Panc1 (cell line): ENCODE data around the gene ADAM12. TPM values are rescaled to one million over a fixed set of nuclear protein-coding genes. Genes with fewer than 3 reads are reported as not detected.

Source experiments
- ATAC-seq: fragments of 200-7000 bp; cut with Tn5 transposase; 2 replicates; pipeline ENCODE4 v1.9.1; 2020; ENCODE audit warnings: mild to moderate bottlenecking, moderate library complexity
- BruUV-seq: library from RNA; stranded (reverse); fragments of 400-500 nt; replicated peaks from 2 replicates; lab custom pipeline; 2021; lab: Mats Ljungman, UMichigan
- CTCF ChIA-PET: fragments of 300-600 bp; sonication (Branson Sonifier 250); formaldehyde crosslinking; loops from one replicate; lab custom pipeline; 2022; ENCODE audit warnings: antibody characterized with exemption; lab: Charles Lee
- POLR2A ChIA-PET: fragments of 300-600 bp; sonication (Branson Sonifier 250); formaldehyde crosslinking; loops from one replicate; lab custom pipeline; 2022; ENCODE audit warnings: antibody characterized with exemption; lab: Charles Lee
- DNase-seq: peaks from one replicate; pipeline ENCODE4 v3.0.0-alpha.2; 2010; ENCODE audit warnings: low read depth, low spot score
- H3K27ac ChIP-seq: 2 replicates; pipeline ENCODE4 v1.5.1; 2011; ENCODE audit warnings: mild to moderate bottlenecking, low read length, inconsistent platforms
- H3K27me3 ChIP-seq: fragments of 200-500 bp; sonication (Bioruptor generic); 2 replicates; pipeline ENCODE4 v1.6.0; 2014; ENCODE audit warnings: low read length, inconsistent platforms; ENCODE audit not compliant: control insufficient read depth, insufficient read depth
- H3K36me3 ChIP-seq: fragments of 200-500 bp; sonication (Bioruptor generic); 2 replicates; pipeline ENCODE4 v1.5.1; 2014; ENCODE audit warnings: inconsistent platforms, mild to moderate bottlenecking, low read length, moderate library complexity; ENCODE audit not compliant: control insufficient read depth, insufficient read depth
- H3K4me1 ChIP-seq: 2 replicates; pipeline ENCODE4 v1.5.1; 2011; ENCODE audit warnings: inconsistent platforms, mild to moderate bottlenecking, low read length, moderate library complexity; ENCODE audit not compliant: control insufficient read depth, insufficient read depth
- H3K4me3 ChIP-seq, 2 experiments: 2 replicates each; pipeline ENCODE4 v1.5.1; 2011 to 2012; ENCODE audit warnings: low read depth in 2 of 2, low read length in 2 of 2, mild to moderate bottlenecking in 2 of 2, inconsistent platforms in 1 of 2, moderate library complexity in 1 of 2
- H3K9me3 ChIP-seq: fragments of 200-500 bp; sonication (Bioruptor generic); 2 replicates; pipeline ENCODE4 v1.5.1; 2014; ENCODE audit warnings: low read depth, mild to moderate bottlenecking, inconsistent platforms, low read length, moderate library complexity; ENCODE audit not compliant: control insufficient read depth, insufficient read depth
- POLR2AphosphoS5 ChIP-seq: IDR thresholded peaks from 2 replicates; pipeline ENCODE4 v1.6.1; 2012; ENCODE audit warnings: mild to moderate bottlenecking, low read depth, low read length, moderate library complexity
- SIN3A ChIP-seq: IDR thresholded peaks from 2 replicates; pipeline ENCODE4 v1.6.1; 2012; ENCODE audit warnings: low read depth, mild to moderate bottlenecking, low read length, moderate library complexity, borderline replicate concordance; ENCODE audit not compliant: insufficient read depth
- TCF7L2 ChIP-seq: IDR thresholded peaks from 2 replicates; pipeline ENCODE4 v1.6.1; 2011; ENCODE audit warnings: mild to moderate bottlenecking, low read depth, low read length, inconsistent platforms
- in situ Hi-C: cut with HindIII; loops from 2 replicates; pipeline ENCODE4 v1.10.0; 2016; ENCODE audit warnings: low sequenced_read_pairs, low pct_unique_long_range_greater_than_20kb
- intact Hi-C: fragments of 100-400 bp; cut with micrococcal nuclease; formaldehyde crosslinking; loops from one replicate; pipeline ENCODE4 v1.10.0; 2022; ENCODE audit not compliant: unreplicated experiment
- total RNA-seq: library from RNA; stranded (reverse); gene quantifications from one replicate; pipeline ENCODE4 v1.2.1, GENCODE V29; 2021; ENCODE audit not compliant: unreplicated experiment
- TF ChIP-seq, protein P1 (sequence below), 2 experiments: IDR thresholded peaks; 2 replicates each; pipeline ENCODE4 v1.6.1; 2011 to 2012; ENCODE audit warnings: low read depth in 2 of 2, control low read depth in 1 of 2, low read length in 1 of 2, mild to moderate bottlenecking in 1 of 2, moderate library complexity in 1 of 2; ENCODE audit not compliant: insufficient read depth in 1 of 2
- TF ChIP-seq, protein P2 (sequence below): fragments of 450-650 bp; IDR thresholded peaks from 2 replicates; pipeline ENCODE4 v1.5.1; 2017; ENCODE audit warnings: mild to moderate bottlenecking

Gene ADAM12
- total RNA-seq, 1 experiment from 2014 or later, result 0.10 TPM

DNA sequence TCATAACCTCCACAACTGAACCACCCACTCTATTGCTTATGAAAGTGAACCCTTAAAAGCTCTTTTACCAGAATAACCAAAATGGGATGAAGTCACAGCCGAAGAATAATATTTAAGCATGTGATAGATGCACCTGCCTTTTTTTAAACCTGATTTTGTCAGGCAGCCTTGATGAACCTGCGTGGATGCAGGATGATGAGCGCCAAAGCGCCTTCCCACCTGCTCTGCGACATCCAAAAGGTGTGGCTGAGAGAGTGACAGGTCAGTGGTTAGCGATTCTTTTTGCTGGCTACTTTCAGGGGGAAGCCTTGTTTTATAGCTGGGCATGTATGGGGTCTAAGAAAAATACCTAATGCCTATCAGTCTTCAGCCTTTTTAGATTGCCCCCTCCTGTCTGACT, 334.1 kb downstream of the ADAM12 start:
- Histone ChIP-seq H3K36me3 (no peaks in the 10 kb centered on the region), H3K27ac (no peak overlapping the region), H3K27me3 (no peaks in the 10 kb centered on the region), H3K4me3 (no peak overlapping the region), H3K4me1 (peaks cover 2% of the 10 kb centered on the region), H3K9me3 (no peaks in the 10 kb centered on the region)
- DNase-seq (no peak), ATAC-seq (no peak)
- no TSS peak for BruUV-seq
- ChIA-PET CTCF (no interaction called here), POLR2A (no interaction called here)
- intact Hi-C loops, result no loop called here
- in situ Hi-C loops, result no loop called here
- TF ChIP-seq TCF7L2 (no peak), SIN3A (no peak), POLR2AphosphoS5 (no peak)
- TF ChIP-seq, protein P1, sequence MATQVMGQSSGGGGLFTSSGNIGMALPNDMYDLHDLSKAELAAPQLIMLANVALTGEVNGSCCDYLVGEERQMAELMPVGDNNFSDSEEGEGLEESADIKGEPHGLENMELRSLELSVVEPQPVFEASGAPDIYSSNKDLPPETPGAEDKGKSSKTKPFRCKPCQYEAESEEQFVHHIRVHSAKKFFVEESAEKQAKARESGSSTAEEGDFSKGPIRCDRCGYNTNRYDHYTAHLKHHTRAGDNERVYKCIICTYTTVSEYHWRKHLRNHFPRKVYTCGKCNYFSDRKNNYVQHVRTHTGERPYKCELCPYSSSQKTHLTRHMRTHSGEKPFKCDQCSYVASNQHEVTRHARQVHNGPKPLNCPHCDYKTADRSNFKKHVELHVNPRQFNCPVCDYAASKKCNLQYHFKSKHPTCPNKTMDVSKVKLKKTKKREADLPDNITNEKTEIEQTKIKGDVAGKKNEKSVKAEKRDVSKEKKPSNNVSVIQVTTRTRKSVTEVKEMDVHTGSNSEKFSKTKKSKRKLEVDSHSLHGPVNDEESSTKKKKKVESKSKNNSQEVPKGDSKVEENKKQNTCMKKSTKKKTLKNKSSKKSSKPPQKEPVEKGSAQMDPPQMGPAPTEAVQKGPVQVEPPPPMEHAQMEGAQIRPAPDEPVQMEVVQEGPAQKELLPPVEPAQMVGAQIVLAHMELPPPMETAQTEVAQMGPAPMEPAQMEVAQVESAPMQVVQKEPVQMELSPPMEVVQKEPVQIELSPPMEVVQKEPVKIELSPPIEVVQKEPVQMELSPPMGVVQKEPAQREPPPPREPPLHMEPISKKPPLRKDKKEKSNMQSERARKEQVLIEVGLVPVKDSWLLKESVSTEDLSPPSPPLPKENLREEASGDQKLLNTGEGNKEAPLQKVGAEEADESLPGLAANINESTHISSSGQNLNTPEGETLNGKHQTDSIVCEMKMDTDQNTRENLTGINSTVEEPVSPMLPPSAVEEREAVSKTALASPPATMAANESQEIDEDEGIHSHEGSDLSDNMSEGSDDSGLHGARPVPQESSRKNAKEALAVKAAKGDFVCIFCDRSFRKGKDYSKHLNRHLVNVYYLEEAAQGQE (IDR thresholded peaks at IDR 0.05; ENCODE audit: insufficient read depth in 1 of 2, low read depth in 2 of 2, low read length in 1 of 2), result no peak
- TF ChIP-seq, protein P2, sequence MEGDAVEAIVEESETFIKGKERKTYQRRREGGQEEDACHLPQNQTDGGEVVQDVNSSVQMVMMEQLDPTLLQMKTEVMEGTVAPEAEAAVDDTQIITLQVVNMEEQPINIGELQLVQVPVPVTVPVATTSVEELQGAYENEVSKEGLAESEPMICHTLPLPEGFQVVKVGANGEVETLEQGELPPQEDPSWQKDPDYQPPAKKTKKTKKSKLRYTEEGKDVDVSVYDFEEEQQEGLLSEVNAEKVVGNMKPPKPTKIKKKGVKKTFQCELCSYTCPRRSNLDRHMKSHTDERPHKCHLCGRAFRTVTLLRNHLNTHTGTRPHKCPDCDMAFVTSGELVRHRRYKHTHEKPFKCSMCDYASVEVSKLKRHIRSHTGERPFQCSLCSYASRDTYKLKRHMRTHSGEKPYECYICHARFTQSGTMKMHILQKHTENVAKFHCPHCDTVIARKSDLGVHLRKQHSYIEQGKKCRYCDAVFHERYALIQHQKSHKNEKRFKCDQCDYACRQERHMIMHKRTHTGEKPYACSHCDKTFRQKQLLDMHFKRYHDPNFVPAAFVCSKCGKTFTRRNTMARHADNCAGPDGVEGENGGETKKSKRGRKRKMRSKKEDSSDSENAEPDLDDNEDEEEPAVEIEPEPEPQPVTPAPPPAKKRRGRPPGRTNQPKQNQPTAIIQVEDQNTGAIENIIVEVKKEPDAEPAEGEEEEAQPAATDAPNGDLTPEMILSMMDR, result no peak

DNA sequence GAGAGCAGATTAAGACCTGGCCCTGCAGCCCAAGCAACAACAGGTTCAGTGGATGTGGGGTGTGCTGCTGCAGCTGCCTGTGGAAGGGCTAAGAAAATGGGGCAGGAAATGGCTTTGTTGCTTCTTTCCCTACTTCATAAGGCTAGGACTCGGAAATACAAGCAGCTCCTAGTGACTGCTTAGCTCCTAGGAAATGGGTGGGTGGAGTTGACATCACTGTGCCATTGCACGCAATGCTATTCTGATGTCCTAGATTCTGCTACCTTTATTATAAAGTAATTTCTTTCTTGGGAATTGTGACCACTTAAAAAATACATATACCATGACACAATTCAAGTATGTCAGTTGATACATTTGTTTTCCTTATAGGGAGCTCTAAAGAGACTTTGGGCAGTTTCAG, 336.1 kb downstream of the ADAM12 start:
- POLR2A ChIA-PET, result no interaction called here
- BruUV-seq, result no TSS peak
- DNase-seq, result no peak
- no peak overlapping the region for H3K4me3 ChIP-seq
- no peaks in the 10 kb centered on the region for H3K27me3 ChIP-seq
- H3K27ac ChIP-seq, result no peak overlapping the region
- no peaks in the 10 kb centered on the region for H3K9me3 ChIP-seq
- ATAC-seq, result no peak
- CTCF ChIA-PET, result no interaction called here
- in situ Hi-C loops, result no loop called here
- TF ChIP-seq SIN3A (no peak), TCF7L2 (no peak), POLR2AphosphoS5 (no peak)
- TF ChIP-seq, protein P1 (IDR thresholded peaks at IDR 0.05; ENCODE audit: insufficient read depth in 1 of 2, low read depth in 2 of 2, low read length in 1 of 2), result no peak
- TF ChIP-seq, protein P2, result no peak
- intact Hi-C loops, result no loop called here
- H3K36me3 ChIP-seq, result no peaks in the 10 kb centered on the region
- no peaks in the 10 kb centered on the region for H3K4me1 ChIP-seq
